KBM-7 (cell line): ENCODE data around the gene TAF4.
A peak's percentile ranks its signal among the peaks of the same experiment; 100 is the strongest.
"Not testable (repeated sequence)": the region's sequence is repeated elsewhere in the genome, so short reads cannot be mapped to it uniquely, and the experiment has no call there.

Experiments used
- DNase-seq: peaks from one replicate; pipeline ENCODE4 v3.0.0-alpha.2; 2015
- in situ Hi-C: fragments of 300-500 bp; cut with MboI; formaldehyde crosslinking; loops from 2 replicates; pipeline ENCODE4 v1.14.3; 2020; ENCODE audit warnings: low sequenced_read_pairs, low pct_unique_long_range_greater_than_20kb, mixed read lengths

Gene TAF4

GRCh38 chr20:61958773-61959700 lies 106.6 kb downstream of the TAF4 start:
- no peak for DNase-seq
- in situ Hi-C loops = no loop called here

DNA sequence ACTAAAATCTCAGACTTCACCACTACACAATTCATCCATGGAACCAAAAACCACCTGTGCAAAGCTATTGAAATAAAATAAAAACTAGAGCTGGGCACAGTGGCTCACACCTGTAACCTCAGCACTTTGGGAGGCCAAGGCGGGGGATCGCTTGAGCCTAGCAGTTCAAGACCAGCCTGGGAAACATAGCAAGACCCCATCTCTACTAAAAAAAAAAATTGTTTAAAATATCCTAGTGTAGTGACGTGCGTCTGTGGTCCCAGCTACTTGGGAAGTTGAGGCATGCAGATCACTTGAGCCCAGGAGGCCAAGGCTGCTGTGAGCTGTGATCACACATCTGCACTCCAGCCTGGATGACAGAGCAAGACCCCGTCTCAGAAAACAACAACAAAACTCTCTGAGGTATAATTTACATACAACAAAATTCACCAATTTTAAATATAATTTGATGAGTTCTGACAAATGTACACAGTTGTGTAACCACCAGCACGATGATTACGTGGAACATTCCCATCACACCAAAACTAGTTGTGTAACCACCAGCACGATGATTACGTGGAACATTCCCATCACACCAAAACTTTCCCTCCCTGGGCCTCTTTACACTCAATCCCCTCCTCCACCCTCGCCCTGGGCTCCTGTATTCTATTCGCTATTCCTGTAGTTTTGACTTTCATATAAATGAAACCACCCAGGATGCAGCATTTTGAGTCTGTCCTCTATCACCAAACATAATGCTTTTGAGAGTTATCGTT lies 107.5 kb downstream of the TAF4 start:
- DNase-seq = no peak
- in situ Hi-C loops = no loop called here

- no peak for DNase-seq
- in situ Hi-C loops = no loop called here
These were observed 109.0 kb downstream of the TAF4 start for GRCh38 chr20:61956396-61957342.

DNA sequence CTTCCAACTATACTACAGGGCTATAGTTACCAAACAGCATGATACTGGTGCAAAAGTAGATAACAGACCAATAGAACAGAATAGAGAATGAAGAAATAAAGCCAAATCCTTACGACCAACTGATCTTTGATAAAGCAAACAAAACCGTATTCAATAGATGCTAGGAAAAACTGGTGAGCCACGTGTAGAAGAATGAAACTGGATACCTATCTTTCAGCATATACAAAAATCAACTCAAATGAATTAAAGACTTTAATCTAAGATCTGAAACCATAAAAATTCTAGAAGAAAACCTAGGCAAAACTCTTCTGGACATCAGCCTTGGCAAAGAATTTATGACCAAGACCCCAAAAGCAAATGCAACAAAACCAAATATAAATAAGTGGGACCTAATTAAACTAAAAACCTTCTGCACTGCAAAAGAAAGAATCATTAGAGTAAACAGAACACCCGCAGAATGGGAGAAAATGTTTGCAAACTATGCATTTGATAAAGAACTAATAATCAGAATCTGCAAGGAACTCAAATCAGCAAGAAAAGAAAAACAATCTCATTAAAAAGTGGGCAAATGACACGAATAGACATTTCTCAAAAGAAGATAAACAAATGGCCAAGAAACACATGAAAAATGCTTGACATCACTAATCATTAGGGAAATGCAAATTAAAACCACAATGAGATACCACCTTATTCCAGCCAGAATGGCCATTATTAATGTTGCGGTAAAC lies 109.8 kb downstream of the TAF4 start:
- DNase-seq = no peak
- in situ Hi-C loops = no loop called here

DNA sequence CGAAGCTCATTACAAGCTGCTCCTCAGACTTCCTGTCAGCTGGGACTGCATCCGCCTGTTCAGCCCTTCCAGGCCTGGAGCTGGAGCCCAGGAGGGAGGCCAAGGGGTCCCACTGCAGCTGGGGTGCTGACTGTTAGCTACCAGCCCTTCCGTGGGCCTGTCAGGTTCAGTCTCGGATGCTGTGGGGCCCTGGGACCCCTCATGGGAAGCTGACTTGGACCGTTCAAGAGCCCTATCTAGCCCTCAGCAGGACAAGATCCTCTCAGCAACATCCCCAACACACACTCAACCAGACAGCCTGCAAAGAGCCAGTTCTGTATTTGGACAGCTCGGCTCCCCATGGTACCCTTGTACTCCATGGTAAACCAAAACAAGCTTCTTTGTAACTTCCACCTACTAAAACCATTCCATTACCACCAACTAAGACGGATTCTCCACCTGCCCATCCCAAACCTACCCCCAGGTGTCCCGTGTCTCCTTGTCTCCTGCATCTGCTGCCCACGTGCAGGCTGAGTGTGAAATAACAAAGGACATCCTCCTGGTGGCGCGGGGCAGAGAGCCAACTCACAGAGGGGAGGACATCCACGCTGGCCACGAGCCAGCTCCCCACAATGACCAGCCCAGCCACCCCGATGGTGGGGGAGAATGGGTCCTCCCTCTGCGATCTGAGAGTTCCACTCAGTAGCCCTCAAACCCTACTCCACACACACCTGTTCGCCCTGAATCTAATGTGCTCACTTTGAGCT lies 111.2 kb downstream of the TAF4 start:
- in situ Hi-C loops = no loop called here

GRCh38 chr20:61953037-61954021 lies 112.4 kb downstream of the TAF4 start:
- no peak for DNase-seq
- in situ Hi-C loops = no loop called here

More for the DNA sequence above, 111.2 kb downstream of the TAF4 start:
- no peak for DNase-seq

- peak; percentile 40 for DNase-seq
- in situ Hi-C loops = no loop called here
These were observed 113.8 kb downstream of the TAF4 start for GRCh38 chr20:61951695-61952533.

GRCh38 chr20:61950641-61951071 lies 115.0 kb downstream of the TAF4 start:
- no peak for DNase-seq
- in situ Hi-C loops = no loop called here

- no peak for DNase-seq
- in situ Hi-C loops = no loop called here
These were observed 115.7 kb downstream of the TAF4 start for GRCh38 chr20:61949714-61950640.

GRCh38 chr20:61949363-61949713 lies 116.3 kb downstream of the TAF4 start:
- DNase-seq = no peak
- in situ Hi-C loops = no loop called here

GRCh38 chr20:61948586-61949362 lies 116.9 kb downstream of the TAF4 start:
- in situ Hi-C loops = no loop called here
- no peak for DNase-seq

DNA sequence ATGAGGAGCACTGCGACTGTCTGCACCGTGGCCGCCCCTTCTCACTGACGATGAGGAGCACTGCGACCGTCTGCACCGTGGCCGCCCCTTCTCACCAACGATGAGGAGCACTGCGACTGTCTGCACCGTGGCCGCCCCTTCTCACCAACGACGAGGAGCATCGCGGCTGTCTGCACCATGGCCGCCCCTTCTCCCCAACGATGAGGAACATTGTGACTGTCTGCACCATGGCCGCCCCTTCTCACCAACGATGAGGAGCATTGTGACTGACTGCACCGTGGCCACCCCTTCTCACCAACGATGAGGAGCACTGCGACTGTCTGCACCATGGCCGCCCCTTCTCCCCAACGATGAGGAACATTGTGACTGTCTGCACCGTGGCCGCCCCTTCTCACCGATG lies 117.6 kb downstream of the TAF4 start:
- DNase-seq, in situ Hi-C loops: not testable (repeated sequence)

DNA sequence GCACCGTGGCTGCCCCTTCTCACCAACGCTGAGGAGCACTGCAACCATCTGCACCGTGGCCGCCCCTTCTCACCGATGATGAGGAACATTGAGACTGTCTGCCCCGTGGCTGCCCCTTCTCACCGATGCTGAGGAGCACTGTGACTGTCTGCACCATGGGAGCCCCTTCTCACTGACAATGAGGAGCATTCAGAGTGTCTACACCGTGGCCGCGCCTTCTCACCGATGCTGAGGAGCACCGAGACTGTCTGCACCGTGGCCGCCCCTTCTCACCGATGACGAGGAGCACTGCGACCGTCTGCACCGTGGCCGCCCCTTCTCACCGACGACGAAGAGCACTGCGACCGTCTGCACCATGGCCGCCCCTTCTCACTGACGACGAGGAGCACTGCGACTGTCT lies 120.2 kb downstream of the TAF4 start:
- DNase-seq, in situ Hi-C loops: not testable (repeated sequence)

GRCh38 chr20:61944967-61945366 lies 120.7 kb downstream of the TAF4 start:
- DNase-seq, in situ Hi-C loops: not testable (repeated sequence)
